GM18519 (cell line): ENCODE data around the gene ASB17.
"Not testable (repeated sequence)": the region's sequence is repeated elsewhere in the genome, so short reads cannot be mapped to it uniquely, and the experiment has no call there.

Experiments used
- ATAC-seq: cut with Tn5 transposase; IDR thresholded peaks from one replicate; pipeline ENCODE4 v1.9.1; 2021; ENCODE audit warnings: mild to moderate bottlenecking, moderate library complexity; ENCODE audit not compliant: unreplicated experiment, low FRiP score

Gene ASB17

DNA sequence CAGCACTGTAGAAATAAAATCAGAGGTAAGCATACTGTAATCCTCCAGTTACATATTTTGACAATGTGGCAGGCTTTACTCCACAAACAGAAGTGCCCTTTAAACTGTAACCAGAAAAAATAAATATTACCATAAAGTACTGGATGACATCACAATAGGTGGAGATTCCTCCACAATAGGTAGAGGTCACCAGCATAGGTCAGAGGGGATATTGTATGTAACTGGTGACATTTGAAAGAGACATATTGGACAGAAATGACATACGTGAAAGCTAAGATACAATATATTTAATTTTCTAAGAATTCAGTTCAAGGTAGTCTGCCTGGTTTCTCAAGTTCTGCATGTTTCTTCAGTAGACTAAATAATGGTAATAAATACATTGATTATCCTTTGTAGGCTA lies at the start of gene ASB17:
Gene ASB17 (minus strand): TSS at position 101 of the 400 bp plus-strand sequence. CDS start 113 bp downstream, outside the sequence.
- ATAC-seq: no peak

- peak; percentile 35 for ATAC-seq
These were observed 49.0 kb upstream of the ASB17 start for GRCh38 chr1:75980972-75981897.

- no peak for ATAC-seq
These were observed 38.4 kb upstream of the ASB17 start for GRCh38 chr1:75970631-75971030.

GRCh38 chr1:75969550-75969949 lies 37.3 kb upstream of the ASB17 start:
- ATAC-seq: no peak

DNA sequence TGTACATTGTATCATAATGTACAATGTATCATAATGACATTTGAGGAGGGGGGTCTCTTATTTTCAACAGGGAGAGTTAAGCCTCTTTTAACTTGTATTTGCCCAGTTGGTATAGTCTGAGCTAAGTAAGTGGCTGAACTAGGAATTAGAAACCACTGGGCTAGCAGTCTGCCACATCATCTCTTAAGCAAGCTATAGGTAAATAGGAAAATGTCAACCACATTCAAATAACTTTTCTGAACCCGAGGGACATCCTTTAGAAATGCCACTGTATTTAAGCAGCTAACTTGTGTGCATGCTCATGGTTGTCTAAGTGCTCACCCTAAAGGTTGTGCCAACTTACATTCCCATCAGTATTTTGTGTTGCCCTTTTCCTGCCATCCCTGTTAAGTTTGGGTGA lies 35.5 kb upstream of the ASB17 start:
- peak; percentile 41 for ATAC-seq

DNA sequence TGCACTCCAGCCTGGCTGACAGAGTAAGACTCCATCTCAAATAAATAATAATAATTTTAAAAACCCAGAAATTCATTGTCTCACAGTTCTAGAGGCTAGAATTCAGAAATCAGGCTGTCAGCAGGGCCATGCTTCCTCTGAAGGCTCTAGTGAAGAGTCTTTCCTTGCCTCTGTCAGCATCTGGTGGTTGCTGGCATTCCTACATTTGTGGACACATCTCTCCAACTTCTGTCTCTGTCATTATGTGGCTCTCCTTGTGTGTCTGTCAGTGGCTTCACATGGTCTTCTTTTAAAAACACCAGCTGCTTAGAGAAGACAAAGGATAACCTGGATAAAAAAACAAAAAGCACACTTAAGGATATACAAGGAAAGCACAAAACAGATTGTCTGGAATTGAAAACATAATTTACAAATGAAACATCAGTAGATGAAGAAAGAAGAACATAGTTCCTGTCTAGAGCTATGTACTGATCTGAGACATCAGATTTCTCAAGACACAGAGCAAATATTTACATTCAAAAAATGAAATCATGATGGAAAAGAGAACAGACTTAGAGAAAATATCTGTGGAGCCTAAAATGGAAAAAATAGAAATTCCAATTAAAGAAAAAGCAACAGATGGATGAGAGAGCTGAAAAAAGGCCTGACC lies 32.7 kb upstream of the ASB17 start:
- no peak for ATAC-seq

- ATAC-seq: not testable (repeated sequence)
These were observed 32.0 kb upstream of the ASB17 start for GRCh38 chr1:75964110-75964759.

DNA sequence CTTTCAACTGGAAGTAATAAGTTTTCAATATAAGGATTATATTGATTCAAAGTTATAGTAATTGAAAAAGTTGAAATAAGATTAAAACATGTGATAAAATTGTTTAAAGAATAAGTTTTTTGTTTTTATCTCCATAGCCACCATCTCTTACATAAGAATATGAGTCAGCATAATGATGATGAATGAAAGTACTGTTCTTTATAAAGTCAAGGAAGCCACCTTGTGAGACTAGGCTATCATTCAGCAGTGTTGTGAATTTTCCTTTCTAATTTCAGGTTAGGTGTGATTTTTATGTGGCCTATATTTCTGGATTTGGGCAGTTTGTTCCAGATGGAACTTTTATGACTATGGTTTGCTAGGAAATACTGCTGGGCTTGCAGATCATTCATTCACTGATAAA lies 22.4 kb upstream of the ASB17 start:
- no peak for ATAC-seq

DNA sequence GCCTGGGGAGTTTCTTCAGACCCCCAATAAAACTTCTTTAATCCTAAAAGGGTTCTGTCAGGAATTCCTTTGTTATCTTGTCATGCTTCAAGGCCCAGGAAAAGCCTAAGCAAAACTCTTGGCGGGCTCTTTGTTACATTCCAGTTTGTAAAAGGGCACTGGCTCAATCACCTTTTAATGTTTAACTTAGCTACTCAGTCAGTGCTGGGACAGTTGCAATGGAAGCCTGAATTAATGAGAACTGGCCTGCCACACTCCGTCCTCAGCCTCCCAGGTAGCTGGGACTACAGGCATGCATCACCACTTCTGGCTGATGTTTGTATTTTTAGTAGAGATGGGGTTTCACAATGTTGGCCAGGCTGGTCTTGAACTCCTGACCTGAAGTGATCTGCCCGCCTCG lies 21.3 kb upstream of the ASB17 start:
- no peak for ATAC-seq

DNA sequence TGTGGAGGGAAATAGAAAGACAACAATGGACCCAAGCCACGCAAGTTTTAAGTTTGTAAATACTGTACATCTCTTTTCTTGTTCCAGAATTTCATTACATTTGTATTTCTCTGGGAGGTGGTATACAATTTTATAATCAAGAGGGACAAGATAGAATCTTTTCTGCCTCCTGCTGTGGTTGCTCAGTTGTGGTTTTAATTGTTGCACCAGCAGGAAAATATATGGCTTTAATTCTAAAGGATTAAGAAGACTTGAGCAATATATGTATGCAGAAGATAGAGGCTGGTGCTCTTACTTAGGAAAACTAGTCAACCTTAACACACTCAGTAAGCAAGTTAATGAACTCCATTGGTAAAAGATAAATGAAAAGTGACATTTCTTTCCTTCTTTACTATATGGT lies 19.8 kb upstream of the ASB17 start:
- ATAC-seq: no peak

- no peak for ATAC-seq
These were observed 18.0 kb upstream of the ASB17 start for GRCh38 chr1:75950176-75950575.

DNA sequence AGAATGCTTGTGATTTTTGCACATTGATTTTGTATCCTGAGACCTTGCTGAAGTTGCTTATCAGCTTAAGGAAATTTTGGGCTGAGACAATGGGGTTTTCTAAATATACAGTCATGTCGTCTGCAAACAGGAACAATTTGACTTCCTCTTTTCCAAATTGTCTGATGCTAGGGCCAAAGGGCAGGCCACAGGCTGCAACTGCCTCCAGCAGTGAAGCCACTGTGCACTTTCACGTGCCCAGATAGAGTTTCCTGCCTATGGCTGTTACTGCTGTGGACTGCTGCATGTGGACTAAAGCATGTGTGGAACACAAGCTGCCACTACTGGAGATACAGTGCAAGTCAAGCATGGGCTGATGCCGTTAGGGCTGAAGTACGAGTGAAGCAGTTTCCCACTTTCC lies 10.8 kb upstream of the ASB17 start:
- not testable (repeated sequence) for ATAC-seq

DNA sequence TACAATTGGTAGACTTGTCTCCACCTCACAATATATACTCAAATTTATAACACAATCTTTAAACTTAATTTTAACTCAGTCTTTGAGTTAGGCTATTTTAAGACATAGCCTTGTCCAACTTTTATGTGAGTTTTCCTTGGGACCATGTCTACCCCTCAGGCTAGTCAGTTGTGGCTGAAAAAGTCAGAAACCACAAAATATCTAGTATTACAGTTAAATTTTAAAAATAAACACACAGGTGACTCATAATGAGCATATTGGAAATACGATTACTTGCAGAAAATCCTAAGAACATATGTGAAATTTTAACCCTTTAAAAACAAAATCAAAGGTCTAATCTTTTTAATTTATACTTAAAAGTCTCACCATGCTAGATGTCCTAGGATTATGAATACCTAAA lies 4.8 kb upstream of the ASB17 start:
- ATAC-seq: peak; percentile 82

GRCh38 chr1:75922698-75923097 lies 9.5 kb downstream of the ASB17 start:
- no peak for ATAC-seq

GRCh38 chr1:75916834-75917233 lies 15.4 kb downstream of the ASB17 start:
- no peak for ATAC-seq

GRCh38 chr1:75908717-75909152 lies 23.5 kb downstream of the ASB17 start:
- peak; percentile 89 for ATAC-seq

DNA sequence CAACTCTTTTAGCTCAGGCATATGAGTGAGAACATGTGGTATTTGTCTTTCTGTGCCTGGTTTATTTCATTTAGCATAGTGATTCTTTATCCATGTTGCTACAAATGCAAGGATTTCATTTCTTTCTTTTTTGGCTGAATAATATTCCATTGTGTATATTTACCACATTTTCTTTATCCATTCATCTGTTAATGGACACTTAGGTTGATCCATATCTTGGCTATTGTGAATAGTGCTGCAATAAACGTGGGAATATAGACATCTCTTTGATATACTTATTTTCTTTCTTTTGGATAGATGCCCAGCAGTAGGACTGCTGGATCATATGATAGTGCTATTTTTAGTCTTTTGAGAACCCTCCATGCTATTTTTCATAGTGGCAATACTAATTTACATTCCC lies 30.8 kb downstream of the ASB17 start:
- ATAC-seq: no peak

DNA sequence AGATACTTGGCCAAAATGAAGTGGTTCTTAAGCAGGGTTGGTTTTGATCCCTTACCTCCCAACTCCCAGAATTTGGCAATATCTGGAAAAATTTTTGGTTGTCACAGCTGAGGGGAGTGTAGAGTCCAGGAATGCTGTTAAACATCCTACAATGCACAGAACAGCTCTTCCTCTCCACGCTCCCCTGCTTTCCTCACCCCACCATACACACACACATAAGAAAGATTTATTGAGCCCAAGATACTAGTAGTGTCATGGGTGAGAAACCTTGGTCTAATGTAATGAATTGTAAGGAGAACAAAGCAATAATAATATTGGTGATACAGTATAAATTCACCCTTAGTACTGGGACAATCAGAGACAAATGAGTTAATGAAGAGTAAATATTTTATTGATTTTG lies 47.8 kb downstream of the ASB17 start:
- ATAC-seq: no peak

- no peak for ATAC-seq
These were observed 52.2 kb downstream of the ASB17 start for GRCh38 chr1:75879985-75880384.

GRCh38 chr1:75870951-75871350 lies 61.3 kb downstream of the ASB17 start:
- no peak for ATAC-seq
